Germinal center (tissue), 1 donor: ENCODE data around the gene SENP5.
A peak's percentile ranks its signal among the peaks of the same experiment; 100 is the strongest.
"Not testable (repeated sequence)": the region's sequence is repeated elsewhere in the genome, so short reads cannot be mapped to it uniquely, and the experiment has no call there.

Source experiments
- DNase-seq: peaks from one replicate; pipeline ENCODE4 v3.0.0; 2012; ENCODE audit warnings: mixed read lengths, low spot score

Gene SENP5

GRCh38 chr3:196941729-196942225 lies 74.1 kb downstream of the SENP5 start:
- peak; percentile 45 for DNase-seq

GRCh38 chr3:196942226-196942914 lies 74.7 kb downstream of the SENP5 start, which contains the start of gene NCBP2:
Gene NCBP2, minus strand, starts transcription at chr3:196942528. Its CDS starts 25 bp downstream, at chr3:196942503.
- DNase-seq = peak; percentile 94

- no peak for DNase-seq
These were observed 75.2 kb downstream of the SENP5 start for GRCh38 chr3:196942915-196943277.

- DNase-seq = not testable (repeated sequence)
These were observed 76.5 kb downstream of the SENP5 start for GRCh38 chr3:196944037-196944790.

- no peak for DNase-seq
These were observed 79.6 kb downstream of the SENP5 start for GRCh38 chr3:196947136-196947859.

DNA sequence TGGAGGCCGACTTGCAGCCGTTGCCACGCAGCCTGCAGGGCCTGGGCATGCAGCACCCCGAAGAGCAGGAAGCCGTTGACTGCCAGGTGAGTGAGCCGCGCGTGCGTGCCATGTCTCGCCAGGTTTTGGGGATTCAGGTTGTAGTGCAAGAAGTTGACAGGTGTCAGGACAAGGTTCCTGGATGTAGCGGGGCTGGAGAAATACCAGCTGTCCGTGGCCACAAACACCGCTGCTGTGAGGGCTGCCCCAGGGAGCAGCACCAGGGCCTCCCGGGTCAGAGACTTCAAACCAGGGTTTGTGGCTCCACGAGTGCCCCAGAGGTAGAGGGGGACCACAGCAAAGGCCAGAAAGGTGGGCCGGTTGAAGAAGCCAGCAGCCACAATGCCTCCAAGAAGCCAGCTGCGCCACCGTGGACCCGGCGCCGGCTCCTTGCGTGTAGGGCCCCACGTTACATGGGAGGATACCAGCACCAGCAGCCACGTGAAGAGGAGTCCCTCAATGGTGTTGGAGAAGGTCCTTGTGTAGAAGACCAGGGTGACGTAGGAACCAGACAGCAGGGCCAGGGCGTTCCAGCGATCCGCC lies 80.2 kb downstream of the SENP5 start:
- DNase-seq = no peak

DNA sequence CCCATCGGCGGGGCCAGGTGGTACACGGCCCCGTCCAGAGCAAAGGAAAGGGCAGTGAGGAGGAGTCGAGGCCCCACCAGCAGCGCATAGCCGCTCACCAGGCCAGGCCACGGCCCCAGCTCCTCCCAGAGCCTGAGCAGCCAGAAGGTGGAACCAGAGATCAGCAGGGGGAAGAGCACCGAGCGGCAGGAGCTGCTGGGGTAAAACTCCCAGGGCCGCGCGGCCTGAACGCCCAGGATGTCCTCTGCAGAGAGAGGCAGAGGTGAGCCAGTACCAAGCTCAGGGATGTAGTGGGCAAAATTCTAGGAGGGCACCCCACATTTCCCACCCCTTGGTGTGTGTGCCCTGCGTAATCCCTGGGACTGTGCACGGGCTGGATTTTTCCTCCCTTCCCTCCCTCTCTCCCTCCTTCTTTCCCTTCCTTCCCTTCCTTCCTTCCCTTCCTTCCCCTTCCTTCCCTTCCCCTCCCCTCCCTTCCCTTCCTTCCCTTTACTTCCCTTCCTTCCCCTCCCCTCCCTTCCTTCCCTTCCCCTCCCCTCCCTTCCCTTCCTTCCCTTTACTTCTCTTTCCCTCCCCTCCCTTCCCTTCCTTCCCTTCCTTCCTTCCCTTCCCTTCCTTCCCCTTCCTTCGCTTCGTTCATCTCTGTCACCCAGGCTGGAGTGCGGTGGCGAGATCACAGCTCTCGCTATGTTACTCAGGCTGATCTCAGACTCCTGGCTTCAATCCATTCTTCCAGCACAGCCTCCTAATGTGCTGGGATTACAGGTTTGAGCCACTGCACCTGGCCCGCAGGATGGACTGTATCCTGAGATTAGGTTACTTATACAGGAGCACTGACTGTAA lies 80.9 kb downstream of the SENP5 start:
- no peak for DNase-seq

GRCh38 chr3:196949285-196949619 lies 81.5 kb downstream of the SENP5 start:
- DNase-seq = no peak

DNA sequence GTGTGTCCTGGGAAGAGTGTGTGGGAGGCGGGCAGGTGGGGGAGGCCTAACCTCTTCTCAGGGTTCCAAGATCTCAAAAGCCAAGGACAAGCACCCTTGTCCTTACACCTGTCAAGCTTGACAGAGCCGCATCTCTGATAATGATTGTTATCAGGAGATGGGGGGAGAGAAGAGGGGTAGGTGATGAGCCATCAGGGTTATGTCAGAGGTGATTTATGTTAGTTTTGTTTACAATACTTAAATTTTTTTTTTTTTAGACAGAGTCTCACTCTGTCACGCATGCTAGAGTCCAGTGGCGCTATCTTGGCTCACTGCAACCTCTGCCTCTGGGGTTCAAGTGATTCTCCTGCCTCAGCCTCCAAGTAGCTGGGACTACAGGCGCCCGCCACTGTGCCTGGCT lies 82.0 kb downstream of the SENP5 start:
- no peak for DNase-seq

- DNase-seq = no peak
These were observed 83.7 kb downstream of the SENP5 start for GRCh38 chr3:196951371-196951770.

DNA sequence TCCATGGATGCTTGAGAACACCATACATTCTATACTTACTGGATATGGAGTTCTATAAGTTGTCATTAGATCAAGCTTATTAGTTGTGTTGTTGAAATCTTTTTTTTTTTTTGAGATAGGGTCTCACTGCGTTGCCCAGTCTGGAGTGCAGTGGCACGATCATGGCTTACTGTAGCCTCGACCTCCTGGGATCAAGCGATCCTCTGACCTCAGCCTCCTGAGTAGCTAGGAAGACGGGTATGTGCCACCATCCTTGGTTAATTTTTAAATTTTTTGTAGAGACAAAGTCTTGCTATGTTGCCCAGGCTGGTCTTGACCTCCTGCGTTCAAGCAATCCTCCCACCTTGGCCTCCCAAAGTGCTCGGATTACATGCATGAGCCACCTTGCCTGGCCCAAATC lies 87.1 kb downstream of the SENP5 start:
- DNase-seq = no peak

- DNase-seq = no peak
These were observed 94.6 kb downstream of the SENP5 start for GRCh38 chr3:196962108-196962929.

- no peak for DNase-seq
These were observed 95.4 kb downstream of the SENP5 start for GRCh38 chr3:196962930-196963630.

DNA sequence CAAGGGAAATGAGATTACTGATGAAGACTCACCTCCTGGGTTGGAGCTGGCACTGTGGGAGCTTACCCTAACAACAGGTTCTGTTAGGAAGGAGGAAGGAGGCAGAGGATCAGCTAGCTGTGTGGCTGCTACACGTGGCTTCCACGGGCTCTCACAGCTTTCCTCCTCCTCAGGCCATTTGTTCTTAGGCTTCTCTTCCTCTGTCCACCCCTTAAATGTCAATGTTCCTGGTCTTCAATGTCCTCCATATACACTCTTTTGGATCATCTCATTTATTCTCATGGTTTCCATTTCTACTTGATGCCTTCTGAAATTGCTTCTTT lies 95.9 kb downstream of the SENP5 start:
- no peak for DNase-seq

GRCh38 chr3:196965112-196965803 lies 97.5 kb downstream of the SENP5 start:
- no peak for DNase-seq

DNA sequence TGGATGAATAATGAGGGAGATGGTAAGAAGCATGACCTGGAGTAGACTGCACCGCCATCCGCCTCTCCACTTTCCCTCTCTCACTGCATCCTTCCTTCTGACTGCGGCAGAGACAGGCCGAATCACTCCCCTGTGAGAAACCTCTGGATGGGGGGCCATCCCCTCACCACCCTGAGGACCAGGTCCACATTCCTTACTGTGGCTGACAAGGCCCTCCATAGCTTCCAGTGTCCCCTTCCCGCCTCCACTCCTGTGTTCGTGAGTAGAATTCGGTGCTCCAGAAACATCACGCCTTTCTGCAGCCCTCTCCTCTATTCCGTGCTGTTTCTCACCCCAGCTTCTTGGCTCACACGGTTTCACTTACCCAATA lies 98.1 kb downstream of the SENP5 start:
- no peak for DNase-seq

GRCh38 chr3:196966526-196967401 lies 99.0 kb downstream of the SENP5 start:
- no peak for DNase-seq

- DNase-seq = no peak
These were observed 99.9 kb downstream of the SENP5 start for GRCh38 chr3:196967412-196968232.
